ENCODE results near the gene PLEKHG4.
A peak's percentile ranks its signal among the peaks of the same experiment; 100 is the strongest.

DNA sequence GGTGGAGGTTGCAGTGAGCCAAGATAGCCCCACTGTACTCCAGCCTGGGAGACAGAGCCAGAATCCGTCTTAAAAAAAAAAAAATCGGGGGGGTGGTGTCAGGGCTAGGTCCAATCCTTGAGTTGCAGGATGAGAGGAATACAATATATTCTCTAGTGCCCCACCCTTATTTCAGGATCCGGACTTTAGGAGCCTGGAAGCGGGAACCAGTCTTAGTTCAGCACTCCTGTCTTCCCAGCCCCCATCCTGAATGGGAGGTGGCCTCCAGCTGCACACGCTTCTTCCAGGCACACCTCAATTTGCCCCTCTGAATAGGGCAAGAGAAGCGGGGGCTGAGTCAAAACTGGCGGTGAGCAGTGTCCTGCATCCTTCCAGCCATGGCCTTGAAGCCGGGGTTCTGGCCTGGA is 33.7 kb upstream of the PLEKHG4 start:
- TF ChIP-seq NRF1 (conservative IDR thresholded peaks at IDR 0.05; ENCODE audit: low read depth, low read length) (0 out of 2 replicates have a peak, but pooled peaks have one; percentile 3), MXI1 (IDR thresholded peaks at IDR 0.05; ENCODE audit: low read depth, low read length) (no peak; the same call in 1 of the 2 replicates)
